ELR (cell line): Measurements from ENCODE around the gene DDX23.
A peak's percentile ranks its signal among the peaks of the same experiment; 100 is the strongest.
"Not testable (repeated sequence)": the region's sequence is repeated elsewhere in the genome, so short reads cannot be mapped to it uniquely, and the experiment has no call there.

Experiments used
- DNase-seq: peaks from one replicate; pipeline ENCODE4 v3.0.0-alpha.2; 2015; ENCODE audit warnings: low read depth

The DDX23 gene

DNA sequence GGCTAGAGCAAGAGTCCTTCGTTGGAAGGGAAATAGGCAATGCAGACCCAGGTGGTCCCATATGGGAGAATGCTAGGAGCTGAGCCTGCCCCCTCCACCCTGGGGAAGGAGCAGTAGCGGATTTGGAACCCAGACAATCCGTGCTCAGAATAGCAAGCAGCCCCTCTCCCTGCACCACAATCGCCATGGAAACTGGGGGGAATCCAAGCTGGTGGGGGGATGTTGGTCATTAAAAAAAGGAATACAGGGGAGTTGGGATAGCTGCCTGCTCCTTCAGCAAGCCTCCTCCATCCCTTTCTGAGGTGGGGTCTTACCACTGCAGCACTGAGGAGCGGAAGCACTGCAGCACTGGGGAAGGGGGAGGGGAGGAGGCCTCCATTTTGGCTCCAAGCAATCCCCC is 10.8 kb upstream of the DDX23 start:
- DNase-seq: no peak

GRCh38 chr12:48861111-48861510 is 9.1 kb upstream of the DDX23 start:
- peak; percentile 23 for DNase-seq

DNA sequence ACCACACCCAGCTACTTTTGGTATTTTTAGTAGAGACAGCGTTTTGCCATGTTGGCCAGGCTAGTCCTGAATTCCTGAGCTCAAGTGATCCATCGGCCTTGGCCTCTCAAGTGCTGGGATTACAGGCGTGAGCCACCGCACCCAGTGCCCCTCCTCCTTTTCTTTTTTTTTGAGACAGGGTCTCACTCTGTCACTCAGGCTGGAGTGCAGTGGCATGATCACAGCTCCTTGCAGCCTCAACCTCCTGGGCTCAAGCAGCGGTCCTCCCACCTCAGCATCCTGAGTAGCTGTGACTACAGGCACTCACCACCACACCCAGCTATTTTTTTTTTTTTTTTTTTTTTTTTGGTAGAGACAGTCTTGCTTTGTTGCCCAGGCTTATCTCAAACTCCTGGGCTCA is 8.3 kb upstream of the DDX23 start:
- DNase-seq: not testable (repeated sequence)

GRCh38 chr12:48859607-48860006 is 7.6 kb upstream of the DDX23 start:
- no peak for DNase-seq

- no peak for DNase-seq
Observed at GRCh38 chr12:48858043-48858442, 6.1 kb upstream of the DDX23 start.

DNA sequence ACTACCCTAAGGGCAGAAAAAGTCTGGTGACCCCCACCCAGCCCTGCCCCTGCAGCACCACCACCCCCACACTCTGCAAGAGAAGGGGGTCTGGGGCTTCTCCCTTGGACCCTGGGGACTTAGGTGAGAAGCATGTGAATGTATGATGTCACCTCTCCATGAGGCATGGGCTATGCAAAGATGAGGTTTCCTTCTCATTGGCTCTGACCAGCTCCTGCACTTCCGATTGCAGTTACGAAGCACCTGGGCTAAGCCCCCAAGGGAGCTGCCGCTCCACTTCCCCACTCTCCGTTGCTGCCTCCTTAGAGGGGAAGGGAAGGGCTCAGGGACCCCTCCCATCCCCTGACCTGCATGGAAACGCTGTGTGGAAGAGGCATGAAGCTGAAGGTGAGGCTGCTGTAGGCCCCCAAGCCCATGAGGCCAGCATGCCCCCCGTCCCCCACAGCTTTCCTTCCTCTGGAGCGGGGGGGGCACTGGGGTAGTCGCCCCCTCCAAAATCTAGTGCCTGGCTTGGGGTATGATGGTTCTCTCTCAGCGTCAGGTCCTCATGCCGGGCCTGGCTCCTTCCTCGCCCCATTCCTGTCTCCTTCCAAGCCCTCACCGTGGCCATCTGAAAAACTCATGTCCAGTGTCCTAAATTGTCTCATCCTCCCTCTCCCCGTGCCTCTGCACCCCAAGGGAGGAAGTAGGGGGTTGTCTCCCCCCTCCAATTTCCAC is 5.5 kb upstream of the DDX23 start:
- DNase-seq: no peak

DNA sequence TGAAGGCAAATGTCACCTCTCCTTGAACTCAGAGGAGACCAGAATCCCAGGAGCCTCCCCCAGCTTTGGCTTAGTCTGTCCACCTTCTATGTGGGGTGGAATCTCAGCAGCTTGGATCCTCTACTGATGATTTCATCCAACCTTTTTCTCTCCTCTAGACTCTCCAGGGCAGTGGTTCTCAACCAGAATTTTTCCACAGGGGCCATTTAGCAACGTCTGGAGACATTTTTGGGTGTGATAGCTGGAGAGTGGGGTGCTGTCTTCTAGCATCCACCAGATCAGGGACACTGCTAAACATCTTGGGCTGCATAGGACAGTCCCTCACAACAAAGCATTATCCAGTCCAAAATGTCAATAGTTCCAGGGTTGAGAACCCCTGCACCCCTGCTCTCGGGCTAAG is 4.4 kb upstream of the DDX23 start:
- no peak for DNase-seq

- DNase-seq: not testable (repeated sequence)
Observed at GRCh38 chr12:48854932-48855331, 3.0 kb upstream of the DDX23 start.

- no peak for DNase-seq
Observed at GRCh38 chr12:48854488-48854887, 2.5 kb upstream of the DDX23 start.

- peak; percentile 89 for DNase-seq
Observed at GRCh38 chr12:48852734-48853688, 1.0 kb upstream of the DDX23 start.

DNA sequence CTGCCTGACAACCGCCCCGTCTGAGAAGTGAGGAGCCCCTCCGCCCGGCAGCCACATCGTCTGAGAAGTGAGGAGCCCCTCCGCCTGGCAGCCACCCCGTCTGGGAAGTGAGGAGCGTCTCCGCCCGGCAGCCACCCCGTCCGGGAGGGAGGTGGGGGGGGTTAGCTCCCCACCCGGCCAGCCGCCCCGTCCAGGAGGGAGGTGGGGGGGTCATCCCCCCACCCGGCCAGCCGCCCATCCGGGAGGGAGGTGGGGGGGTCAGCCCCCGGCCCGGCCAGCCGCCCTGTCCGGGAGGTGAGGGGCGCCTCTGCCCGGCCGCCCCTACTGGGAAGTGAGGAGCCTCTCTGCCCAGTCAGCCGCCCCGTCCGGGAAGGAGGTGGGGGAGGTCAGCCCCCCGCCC is 9.9 kb downstream of the DDX23 start:
- DNase-seq: not testable (repeated sequence)

DNA sequence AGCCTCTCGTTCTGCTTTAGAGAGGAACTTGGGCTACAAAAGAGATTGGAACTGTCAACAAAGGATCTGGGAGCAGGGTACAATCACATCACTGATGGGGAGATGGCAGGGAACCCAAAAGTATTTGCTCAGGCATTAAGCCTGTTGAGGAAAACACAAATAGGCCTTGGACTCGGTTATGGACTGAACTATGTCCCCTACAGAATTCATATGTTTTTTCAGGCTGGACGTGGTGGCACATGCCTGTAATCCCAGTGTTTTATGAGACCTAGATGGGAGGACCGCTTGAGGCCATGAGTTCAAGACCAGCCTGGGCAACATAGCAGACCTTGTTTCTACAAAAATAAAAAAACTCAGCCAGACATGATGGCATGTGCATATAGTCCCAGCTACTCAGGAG is 13.9 kb downstream of the DDX23 start:
- DNase-seq: no peak

GRCh38 chr12:48832321-48833060 is 19.5 kb downstream of the DDX23 start:
- DNase-seq: no peak

- DNase-seq: no peak
Observed at GRCh38 chr12:48831257-48831656, 20.7 kb downstream of the DDX23 start.

GRCh38 chr12:48828841-48829575 is 23.0 kb downstream of the DDX23 start:
- DNase-seq: no peak

DNA sequence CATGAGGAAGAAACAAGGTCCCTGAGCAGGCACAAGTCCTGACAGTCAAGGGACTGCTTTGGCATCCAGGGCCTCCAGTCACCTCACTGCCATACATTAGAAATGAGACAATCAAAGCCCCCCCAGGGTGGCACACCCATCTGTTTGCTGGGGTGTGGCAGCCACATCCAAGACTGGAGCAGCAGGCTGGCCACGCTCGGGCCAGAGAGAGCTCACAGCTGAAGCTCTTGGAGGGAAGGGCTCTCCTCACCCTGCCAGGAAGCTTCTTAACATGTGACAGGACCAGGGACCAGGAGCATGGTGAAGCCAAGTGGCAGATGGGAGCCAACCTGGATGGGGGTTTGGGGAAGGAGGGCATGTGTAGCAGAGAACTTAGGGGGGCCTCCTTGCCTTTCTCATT is 23.7 kb downstream of the DDX23 start:
- no peak for DNase-seq

GRCh38 chr12:48827513-48828096 is 24.4 kb downstream of the DDX23 start:
- DNase-seq: no peak

GRCh38 chr12:48827026-48827425 is 24.9 kb downstream of the DDX23 start:
- no peak for DNase-seq

DNA sequence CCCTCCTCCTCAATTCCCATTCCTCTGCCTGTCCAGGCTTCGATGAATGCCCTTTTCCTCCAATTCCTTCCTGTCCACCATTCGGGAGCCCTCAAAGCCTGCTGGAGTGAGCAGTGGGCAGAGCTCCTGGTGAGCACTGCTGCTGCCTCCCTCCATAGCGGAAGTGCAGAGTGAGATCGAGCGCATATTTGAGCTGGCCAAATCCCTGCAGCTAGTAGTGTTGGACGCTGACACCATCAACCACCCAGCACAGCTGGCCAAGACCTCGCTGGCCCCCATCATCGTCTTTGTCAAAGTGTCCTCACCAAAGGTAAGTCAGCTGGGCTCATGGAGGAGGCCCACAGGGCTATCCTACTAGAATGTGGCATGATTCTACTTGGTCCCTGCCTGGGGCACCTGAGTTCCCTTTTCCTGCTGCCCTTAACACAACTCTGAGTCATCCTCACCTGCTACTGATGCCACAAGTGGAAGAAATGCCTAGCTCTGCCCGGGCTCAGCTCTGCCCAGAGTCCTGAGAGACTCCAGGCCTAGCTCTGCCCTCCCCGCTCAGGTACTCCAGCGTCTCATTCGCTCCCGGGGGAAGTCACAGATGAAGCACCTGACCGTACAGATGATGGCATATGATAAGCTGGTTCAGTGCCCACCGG is 25.6 kb downstream of the DDX23 start:
- DNase-seq: no peak

GRCh38 chr12:48824905-48825304 is 27.1 kb downstream of the DDX23 start:
- no peak for DNase-seq

DNA sequence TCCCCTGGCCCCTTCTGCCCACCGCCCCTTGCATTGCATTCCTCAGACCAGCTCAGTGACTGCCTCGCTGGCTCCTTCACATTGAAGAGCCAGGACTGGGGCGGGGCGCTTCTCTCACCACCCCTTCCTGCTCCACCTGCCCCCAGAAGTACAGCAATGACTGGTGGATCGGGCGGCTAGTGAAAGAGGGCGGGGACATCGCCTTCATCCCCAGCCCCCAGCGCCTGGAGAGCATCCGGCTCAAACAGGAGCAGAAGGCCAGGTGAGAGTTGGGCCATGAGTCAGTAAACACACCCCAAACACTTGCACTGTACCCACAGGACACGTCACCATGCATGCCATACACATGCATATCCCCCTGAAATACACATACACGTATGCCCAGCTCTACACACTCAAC is 27.9 kb downstream of the DDX23 start:
- no peak for DNase-seq
